RWPE1 (cell line): ENCODE measurements around the gene CLRN1.

Source experiments
- CTCF ChIA-PET: fragments of 350-600 bp; sonication (Branson Sonifier 250); formaldehyde crosslinking; extraction: SDS; loops from one replicate; lab custom pipeline; 2021; lab: Yijun Ruan, JAX
- POLR2A ChIA-PET: fragments of 400-600 bp; formaldehyde crosslinking; extraction: SDS; loops from one replicate; lab custom pipeline; 2020; ENCODE audit warnings: antibody characterized with exemption; ENCODE audit not compliant: low non-redundant PET; lab: Yijun Ruan, JAX
- DNase-seq: peaks from one replicate; pipeline ENCODE4 v3.0.0; 2012; ENCODE audit warnings: low spot score
- H3K27ac ChIP-seq: fragments of 450-650 bp; 2 replicates; pipeline ENCODE4 v1.5.1; 2017
- TF ChIP-seq, protein P1 (sequence below): fragments of 450-650 bp; conservative IDR thresholded peaks from 2 replicates; pipeline ENCODE4 v1.5.1; 2017; ENCODE audit warnings: low read depth, mild to moderate bottlenecking

The CLRN1 gene

DNA sequence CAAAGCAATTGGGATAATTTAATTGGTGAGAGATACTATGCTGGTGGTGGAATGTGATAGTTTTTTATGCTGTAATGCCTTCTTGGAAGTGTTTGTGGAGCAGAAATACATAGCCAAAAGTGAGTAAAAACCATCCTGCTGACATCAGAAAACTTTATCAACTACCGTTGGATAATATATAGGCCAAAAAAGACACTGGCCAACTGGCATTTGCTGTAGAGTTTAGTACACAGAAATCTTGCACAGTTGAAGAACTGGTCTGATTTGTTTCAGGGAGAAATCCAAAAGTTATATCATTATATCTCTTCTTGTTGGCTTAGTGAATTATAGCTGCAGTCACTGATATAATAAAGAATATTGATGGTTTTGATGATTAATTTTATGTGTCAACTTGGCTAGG lies 66.8 kb downstream of the CLRN1 start:
- TF ChIP-seq, protein P1, sequence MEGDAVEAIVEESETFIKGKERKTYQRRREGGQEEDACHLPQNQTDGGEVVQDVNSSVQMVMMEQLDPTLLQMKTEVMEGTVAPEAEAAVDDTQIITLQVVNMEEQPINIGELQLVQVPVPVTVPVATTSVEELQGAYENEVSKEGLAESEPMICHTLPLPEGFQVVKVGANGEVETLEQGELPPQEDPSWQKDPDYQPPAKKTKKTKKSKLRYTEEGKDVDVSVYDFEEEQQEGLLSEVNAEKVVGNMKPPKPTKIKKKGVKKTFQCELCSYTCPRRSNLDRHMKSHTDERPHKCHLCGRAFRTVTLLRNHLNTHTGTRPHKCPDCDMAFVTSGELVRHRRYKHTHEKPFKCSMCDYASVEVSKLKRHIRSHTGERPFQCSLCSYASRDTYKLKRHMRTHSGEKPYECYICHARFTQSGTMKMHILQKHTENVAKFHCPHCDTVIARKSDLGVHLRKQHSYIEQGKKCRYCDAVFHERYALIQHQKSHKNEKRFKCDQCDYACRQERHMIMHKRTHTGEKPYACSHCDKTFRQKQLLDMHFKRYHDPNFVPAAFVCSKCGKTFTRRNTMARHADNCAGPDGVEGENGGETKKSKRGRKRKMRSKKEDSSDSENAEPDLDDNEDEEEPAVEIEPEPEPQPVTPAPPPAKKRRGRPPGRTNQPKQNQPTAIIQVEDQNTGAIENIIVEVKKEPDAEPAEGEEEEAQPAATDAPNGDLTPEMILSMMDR: no peak
- no peak for DNase-seq
- ChIA-PET POLR2A (no interaction called here), CTCF (interaction anchor here (0.6 kb wide), 1 partner anchor 181 kb away, joined by 3 read pairs; no protein-coding TSS in a partner anchor)
- H3K27ac ChIP-seq: no peak overlapping the region

DNA sequence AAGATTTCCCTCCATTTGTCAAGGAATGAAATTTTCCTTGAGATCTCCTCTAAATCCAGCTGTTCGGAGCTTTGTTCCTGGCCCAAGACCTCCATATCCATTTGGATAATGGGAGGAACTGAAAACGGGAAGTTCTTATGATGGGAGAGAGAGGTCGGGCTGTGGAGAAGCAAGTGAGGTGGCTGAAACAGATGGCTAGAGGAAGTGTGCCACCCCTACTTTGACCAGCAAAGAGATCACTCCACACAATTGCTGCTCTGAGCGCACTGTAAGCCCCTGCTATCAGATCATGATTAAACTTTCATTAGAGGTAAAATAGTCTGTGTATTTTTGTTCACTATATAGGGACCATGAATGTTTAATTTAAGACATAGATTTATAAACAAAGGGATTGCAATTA lies 67.2 kb downstream of the CLRN1 start, which contains the start of gene MINDY4B:
Gene MINDY4B, minus strand, starts transcription at position 101 of the 400 bp plus-strand sequence. Its CDS starts 0 bp downstream, at position 101.
- POLR2A ChIA-PET: no interaction called here
- TF ChIP-seq, protein P1: no peak
- CTCF ChIA-PET: interaction anchor here (0.5 to 0.6 kb wide), 2 partner anchors 78 to 181 kb away, joined by 3 to 7 read pairs; no protein-coding TSS in a partner anchor
- DNase-seq: no peak
- H3K27ac ChIP-seq: no peak within 1 kb of the TSS

DNA sequence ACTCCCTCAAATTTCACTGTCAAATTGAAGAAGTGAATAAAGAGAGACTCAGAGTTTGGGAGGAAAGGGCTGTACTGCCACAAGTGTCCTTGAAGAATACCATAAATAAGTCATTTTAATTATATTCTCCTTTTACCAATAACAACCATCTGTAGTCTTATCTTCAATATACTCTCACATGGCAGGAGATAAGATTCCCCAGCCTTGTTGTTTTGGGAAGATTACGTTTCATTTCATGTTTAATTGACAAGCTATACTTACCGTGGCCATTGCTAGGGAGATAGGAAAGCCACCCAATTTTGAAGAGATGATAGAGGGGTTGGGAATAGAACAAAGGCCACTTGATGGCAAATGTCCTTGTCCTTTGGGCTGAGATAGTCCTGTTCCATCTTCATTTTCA lies 69.5 kb downstream of the CLRN1 start:
- ChIA-PET POLR2A (no interaction called here), CTCF (no interaction called here)
- no peak overlapping the region for H3K27ac ChIP-seq
- no peak for DNase-seq
- TF ChIP-seq, protein P1: no peak

DNA sequence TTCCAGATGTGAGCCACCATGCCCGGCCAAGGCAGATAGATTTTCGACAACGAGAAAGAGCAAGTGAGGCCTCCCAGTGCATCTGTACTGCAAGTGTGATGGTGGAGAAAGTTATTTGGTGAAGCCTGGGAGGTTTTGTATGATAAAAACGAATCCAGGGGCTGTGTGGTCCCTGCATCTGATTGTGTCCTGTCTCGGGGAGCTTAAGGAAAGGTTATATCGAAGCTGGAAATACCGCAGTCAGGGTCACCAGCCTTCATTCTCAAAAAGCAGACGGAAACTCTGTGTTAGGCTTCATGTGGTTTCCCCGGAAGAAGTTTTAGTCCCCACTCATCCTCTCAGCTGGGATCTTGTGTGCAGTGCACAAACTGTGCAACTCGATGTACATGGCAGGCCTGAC lies 70.7 kb downstream of the CLRN1 start:
- POLR2A ChIA-PET: no interaction called here
- TF ChIP-seq, protein P1: no peak
- H3K27ac ChIP-seq: no peak overlapping the region
- no peak for DNase-seq
- CTCF ChIA-PET: no interaction called here

DNA sequence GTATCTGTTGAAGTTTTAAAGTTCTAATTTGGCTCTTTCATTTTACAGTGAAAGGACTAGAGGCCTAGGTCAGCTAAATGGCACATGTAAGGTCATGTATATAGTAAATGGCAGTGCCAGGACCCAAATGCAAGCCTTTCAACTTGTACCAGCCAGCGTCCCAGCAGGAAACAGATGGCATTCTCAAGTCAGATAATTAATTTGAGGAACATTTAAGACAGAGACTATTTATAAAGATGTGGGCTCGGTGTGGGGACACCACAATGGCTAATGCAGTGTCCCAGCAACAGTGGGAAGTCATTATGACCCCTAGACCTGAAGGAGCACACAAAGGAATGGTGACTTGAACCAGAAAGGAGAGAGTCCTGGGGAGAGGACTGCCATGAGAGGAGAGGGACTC lies 73.4 kb downstream of the CLRN1 start:
- TF ChIP-seq, protein P1: no peak
- no peak for DNase-seq
- H3K27ac ChIP-seq: no peak overlapping the region
- ChIA-PET POLR2A (no interaction called here), CTCF (no interaction called here)

DNA sequence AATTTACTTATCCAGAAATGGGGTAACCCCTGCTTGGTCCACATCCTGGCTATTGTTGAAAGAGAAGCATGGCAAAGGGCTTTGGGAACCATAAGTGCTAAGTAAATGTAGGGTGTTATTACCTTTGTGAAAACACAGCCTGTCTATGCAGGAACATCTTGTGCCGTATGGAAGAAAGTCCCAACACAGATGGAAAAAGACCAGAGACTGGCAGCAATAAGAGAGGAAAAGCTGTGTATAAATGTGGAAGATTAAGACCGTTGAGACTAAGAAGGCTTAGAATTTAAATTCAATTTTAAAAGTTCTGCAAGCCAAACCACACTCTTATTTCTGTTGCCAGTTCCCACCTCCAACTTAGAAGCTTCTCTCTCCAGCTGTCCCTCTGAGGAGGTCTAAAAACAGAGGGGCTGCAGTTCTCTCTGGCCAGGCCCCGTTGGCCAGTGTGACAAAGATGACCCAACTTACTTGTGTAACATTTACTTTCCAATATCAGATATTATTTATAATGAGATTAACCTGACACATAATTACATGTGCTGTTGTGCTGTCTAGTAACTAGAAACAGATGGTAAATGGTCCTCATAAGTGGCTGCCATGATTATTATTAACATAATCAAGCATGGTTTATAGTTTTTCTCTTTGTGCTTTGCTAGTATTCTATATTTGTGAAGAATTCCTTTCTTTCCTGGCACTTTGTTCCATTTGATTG lies 74.3 kb downstream of the CLRN1 start:
- H3K27ac ChIP-seq: no peak overlapping the region
- ChIA-PET POLR2A (no interaction called here), CTCF (no interaction called here)
- TF ChIP-seq, protein P1: no peak
- DNase-seq: no peak
